SIG-M5 treated with dmso at 0.1 percent for 504 hours (cell line): ENCODE results near the gene FBXW8.

Experiments used
- DNase-seq: peaks from one replicate; lab custom pipeline; 2025; ENCODE audit not compliant: unreplicated experiment; lab: John Stamatoyannopoulos, UW

FBXW8 gene

GRCh38 chr12:116885491-116885890 lies 25.3 kb upstream of the FBXW8 start:
- DNase-seq, result peak; percentile 94

- DNase-seq, result no peak
Measured at GRCh38 chr12:116887244-116887643, 23.5 kb upstream of the FBXW8 start.

- no peak for DNase-seq
Measured at GRCh38 chr12:116887897-116888296, 22.9 kb upstream of the FBXW8 start.

GRCh38 chr12:116890330-116890729 lies 20.4 kb upstream of the FBXW8 start:
- no peak for DNase-seq

GRCh38 chr12:116891019-116891418 lies 19.7 kb upstream of the FBXW8 start:
- no peak for DNase-seq

- no peak for DNase-seq
Measured at GRCh38 chr12:116892349-116893140, 18.2 kb upstream of the FBXW8 start.

- DNase-seq, result no peak
Measured at GRCh38 chr12:116894913-116895312, 15.8 kb upstream of the FBXW8 start.

- no peak for DNase-seq
Measured at GRCh38 chr12:116896411-116896924, 14.3 kb upstream of the FBXW8 start.

- no peak for DNase-seq
Measured at GRCh38 chr12:116897476-116897875, 13.3 kb upstream of the FBXW8 start.

GRCh38 chr12:116898669-116899068 lies 12.1 kb upstream of the FBXW8 start:
- DNase-seq, result no peak

- no peak for DNase-seq
Measured at GRCh38 chr12:116901612-116902011, 9.1 kb upstream of the FBXW8 start.

GRCh38 chr12:116903818-116904217 lies 6.9 kb upstream of the FBXW8 start:
- no peak for DNase-seq

GRCh38 chr12:116906285-116906684 lies 4.5 kb upstream of the FBXW8 start:
- DNase-seq, result no peak

- no peak for DNase-seq
Measured at GRCh38 chr12:116910280-116910644, 488 bp upstream of the FBXW8 start.

GRCh38 chr12:116915326-116915725 lies 4.6 kb downstream of the FBXW8 start:
- DNase-seq, result no peak

GRCh38 chr12:116916122-116916521 lies 5.4 kb downstream of the FBXW8 start:
- DNase-seq, result peak; percentile 56

- DNase-seq, result peak; percentile 72
Measured at GRCh38 chr12:116916714-116917114, 6.0 kb downstream of the FBXW8 start.

GRCh38 chr12:116918464-116918863 lies 7.7 kb downstream of the FBXW8 start:
- DNase-seq, result peak; percentile 26

- peak; percentile 21 for DNase-seq
Measured at GRCh38 chr12:116919247-116919661, 8.5 kb downstream of the FBXW8 start.

- no peak for DNase-seq
Measured at GRCh38 chr12:116919706-116920485, 9.1 kb downstream of the FBXW8 start.

GRCh38 chr12:116920939-116921338 lies 10.2 kb downstream of the FBXW8 start:
- no peak for DNase-seq
